ENCODE data around the gene FXYD6.

The FXYD6 gene

DNA sequence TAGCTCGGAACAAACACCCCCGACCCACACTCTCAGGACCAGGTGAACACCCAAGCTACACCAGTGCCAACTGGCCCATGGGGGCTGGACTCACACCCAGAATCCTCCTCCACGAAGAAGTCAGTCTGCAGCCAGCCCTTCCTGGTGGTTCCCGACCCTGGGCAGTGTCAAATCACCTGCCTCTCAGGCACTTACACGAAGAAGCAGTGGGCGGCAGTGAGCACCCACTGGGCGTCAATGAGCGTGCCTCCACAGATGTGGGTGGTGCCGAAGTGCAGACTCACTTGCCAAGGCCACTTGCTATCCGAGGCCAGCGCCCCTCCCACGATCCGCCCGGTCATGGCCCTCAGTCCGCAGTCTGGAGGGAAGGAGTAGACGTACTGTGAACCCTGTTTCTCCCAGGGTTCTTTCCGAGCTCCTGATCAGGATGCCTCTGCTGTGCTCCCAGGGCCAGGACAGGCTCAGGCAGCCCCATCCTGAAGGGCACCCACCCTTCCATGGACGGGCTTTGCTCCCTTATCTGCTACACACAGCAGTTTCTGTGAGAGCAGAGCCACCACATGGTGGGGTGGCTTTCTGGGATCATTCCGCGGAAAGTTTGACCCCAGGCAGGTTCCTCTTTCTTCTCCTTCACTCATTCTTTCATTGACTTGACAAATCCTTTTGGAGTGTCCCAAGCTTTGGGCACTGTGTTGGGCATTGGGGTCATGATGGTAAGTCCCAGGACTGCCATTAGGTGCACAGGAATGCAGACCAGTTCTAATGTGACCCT is 33.3 kb upstream of the FXYD6 start:
- no peak for TF ChIP-seq ZFX (IDR thresholded peaks at IDR 0.05)
- TF ChIP-seq, protein P1, sequence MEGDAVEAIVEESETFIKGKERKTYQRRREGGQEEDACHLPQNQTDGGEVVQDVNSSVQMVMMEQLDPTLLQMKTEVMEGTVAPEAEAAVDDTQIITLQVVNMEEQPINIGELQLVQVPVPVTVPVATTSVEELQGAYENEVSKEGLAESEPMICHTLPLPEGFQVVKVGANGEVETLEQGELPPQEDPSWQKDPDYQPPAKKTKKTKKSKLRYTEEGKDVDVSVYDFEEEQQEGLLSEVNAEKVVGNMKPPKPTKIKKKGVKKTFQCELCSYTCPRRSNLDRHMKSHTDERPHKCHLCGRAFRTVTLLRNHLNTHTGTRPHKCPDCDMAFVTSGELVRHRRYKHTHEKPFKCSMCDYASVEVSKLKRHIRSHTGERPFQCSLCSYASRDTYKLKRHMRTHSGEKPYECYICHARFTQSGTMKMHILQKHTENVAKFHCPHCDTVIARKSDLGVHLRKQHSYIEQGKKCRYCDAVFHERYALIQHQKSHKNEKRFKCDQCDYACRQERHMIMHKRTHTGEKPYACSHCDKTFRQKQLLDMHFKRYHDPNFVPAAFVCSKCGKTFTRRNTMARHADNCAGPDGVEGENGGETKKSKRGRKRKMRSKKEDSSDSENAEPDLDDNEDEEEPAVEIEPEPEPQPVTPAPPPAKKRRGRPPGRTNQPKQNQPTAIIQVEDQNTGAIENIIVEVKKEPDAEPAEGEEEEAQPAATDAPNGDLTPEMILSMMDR (conservative IDR thresholded peaks at IDR 0.05), result no peak
- no peak overlapping the region for H3K27ac ChIP-seq

DNA sequence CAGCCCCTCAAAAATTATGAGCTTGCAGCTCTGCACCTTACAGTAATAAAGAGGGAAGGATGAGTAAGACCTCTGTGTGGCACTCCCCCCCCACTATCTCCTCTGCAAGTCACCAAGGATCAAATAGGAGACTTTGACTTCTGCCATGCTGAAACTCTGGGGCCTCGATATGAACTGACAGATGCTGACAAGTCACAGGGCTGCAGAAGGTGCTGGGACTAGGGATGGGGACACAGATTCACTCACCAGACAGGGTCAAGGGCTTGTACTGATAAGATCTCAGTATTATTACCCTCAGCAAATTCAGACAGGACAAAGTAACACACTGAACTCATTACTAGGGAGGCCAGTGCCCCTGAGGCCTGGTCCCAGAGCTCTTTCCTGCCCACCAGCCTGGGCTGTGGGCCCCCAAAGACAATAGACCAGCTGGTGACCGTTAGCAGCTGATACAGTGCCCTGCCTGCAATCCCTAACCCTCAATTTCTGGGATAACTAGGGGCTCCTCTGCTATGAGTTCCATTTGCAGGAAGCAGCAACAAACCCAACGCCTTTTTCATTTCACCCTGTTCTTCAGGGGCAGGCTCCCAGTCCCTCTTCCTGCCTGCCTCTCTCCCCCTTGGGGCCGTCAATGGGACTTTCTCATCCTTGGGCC is 32.6 kb upstream of the FXYD6 start:
- 0 out of 2 replicates have a peak overlapping the region, but pooled peaks have one; percentile 8 for H3K27ac ChIP-seq
- no peak for TF ChIP-seq ZFX (IDR thresholded peaks at IDR 0.05)
- TF ChIP-seq, protein P1 (conservative IDR thresholded peaks at IDR 0.05), result no peak

DNA sequence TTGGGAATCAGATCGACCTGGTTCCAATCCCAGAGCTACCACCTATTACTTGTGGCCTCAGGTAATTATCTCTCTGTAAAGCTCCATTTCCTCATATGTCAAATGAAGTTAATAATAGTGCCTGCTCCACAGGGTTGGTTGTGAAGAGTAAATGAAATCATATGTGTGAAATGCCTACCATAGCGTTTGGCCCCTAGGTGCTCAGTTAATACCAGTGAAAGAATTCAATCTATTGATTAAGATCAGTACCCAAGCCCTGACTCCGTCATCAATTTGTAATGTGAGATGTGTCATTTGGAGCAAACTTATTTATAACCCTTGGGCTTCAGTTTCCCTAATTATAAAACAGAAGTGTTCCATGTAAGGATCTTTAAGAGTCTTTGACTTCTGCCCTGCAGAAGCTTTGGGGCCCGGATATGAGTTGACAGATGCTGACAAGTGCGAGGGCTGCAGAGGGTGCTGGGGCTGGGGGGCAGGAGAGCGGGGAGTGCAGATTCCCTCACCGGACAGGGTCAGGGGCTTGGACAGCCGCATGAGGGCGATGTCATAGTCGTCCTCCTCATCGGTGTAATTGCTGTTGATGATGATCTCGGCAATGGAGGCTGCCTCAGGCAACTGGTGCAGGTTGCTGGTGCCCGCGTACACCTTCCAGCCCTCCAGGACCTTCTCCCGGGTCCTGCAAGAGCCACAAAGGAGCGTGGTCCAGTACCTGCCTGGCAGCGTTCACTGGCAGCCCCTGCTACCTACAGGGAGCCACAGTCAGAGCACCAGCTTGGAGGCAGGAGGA is 31.8 kb upstream of the FXYD6 start:
- TF ChIP-seq, protein P1 (conservative IDR thresholded peaks at IDR 0.05), result no peak
- H3K27ac ChIP-seq, result peak overlapping the region; percentile 75; the same call in 1 of the 2 replicates

DNA sequence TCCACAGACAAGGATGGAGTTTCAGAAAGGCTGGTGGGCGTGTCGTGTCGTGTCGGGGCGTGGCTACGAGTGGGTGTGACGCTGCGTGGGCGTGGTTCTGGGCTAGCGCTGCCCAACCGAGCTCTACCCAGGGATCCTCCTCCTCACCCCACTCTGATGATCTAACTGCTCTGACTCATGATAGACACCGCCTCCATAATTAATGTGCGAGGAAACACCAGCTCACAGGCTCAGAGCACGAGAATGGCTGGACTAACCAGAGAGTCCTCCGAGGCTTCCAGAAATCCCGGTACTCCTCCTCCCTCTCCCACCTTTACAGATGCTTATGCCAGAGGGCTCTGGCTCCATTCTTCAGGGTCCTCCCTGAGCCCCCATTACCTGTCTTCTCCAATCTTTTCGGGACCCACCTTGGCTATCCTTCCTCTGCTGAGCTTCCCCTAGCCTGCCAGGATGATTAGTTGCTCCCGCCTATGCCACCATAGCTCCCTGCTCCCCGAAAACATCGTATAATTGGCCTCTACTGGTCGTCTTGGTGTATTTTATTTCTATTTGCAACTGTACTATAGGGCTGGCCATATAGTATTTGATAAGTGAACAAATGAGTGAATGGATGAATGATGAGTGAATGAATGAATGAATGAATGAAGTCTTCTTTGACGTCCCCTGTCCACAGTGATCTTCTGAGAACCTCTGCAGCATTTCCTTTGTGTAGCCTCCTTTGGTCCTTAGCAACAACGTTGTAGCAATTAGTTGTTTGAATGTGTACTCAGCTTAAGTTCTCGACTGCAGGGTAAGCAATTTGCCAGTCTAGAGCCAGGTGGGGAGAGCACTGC is 31.0 kb upstream of the FXYD6 start:
- TF ChIP-seq, protein P1 (conservative IDR thresholded peaks at IDR 0.05), result no peak
- no peak for TF ChIP-seq ZFX (IDR thresholded peaks at IDR 0.05)
- H3K27ac ChIP-seq, result peak overlapping the region; percentile 75

DNA sequence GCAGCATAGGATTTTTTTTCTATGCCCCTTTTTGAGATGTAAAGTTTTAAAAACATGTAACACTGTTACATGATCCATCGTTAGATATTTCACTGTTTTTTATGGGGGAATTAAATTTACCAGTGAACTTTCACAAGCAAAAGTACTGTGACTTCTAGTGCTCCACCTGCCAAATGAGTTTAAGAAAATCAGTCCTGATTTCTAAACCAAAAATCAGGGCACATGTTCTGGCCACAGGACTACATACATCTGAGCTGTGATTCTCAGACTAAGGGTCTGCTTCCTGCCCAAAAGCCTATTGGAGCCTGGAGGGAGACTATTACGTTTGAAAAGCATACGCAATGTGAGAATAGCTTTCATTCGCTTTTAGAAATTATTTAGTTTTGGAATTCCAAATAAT is 30.3 kb upstream of the FXYD6 start:
- no peak overlapping the region for H3K27ac ChIP-seq
- TF ChIP-seq, protein P1 (conservative IDR thresholded peaks at IDR 0.05), result no peak
- no peak for TF ChIP-seq ZFX (IDR thresholded peaks at IDR 0.05)

DNA sequence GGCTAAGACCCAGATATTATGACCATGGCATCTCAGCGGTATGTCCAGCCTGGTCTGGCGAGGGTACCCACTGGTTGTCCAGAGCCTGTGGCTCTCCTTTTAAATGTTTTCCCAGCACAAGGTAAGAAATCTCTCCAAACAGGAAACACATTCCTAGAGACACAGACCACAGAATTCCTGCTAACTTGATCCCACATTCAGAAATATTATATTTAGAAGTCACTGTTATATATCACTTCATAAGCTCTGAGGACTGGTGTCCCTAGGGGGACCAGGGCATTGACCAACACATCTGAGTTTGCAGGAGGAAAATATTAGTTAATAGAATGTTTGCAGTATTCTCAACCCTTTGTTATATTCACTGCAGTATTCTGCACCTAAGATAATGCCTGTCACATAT is 29.7 kb upstream of the FXYD6 start:
- TF ChIP-seq ZFX (IDR thresholded peaks at IDR 0.05), result no peak
- TF ChIP-seq, protein P1 (conservative IDR thresholded peaks at IDR 0.05), result no peak
- H3K27ac ChIP-seq, result no peak overlapping the region

Measured in C4-2B (cell line).